Effector memory CD4-positive, alpha-beta T cell (primary cell): ENCODE measurements around the gene MYO7B.

Experiments used
- DNase-seq, 3 donors: peaks; one replicate each; pipeline ENCODE4 v3.0.0-alpha.2; 2020
- H3K27ac ChIP-seq: 2 replicates; pipeline ENCODE4 v1.7.0; 2013; ENCODE audit warnings: mild to moderate bottlenecking, low read length, moderate library complexity; ENCODE audit not compliant: insufficient read depth, poor library complexity, severe bottlenecking
- H3K27me3 ChIP-seq: replicated peaks from 2 replicates; pipeline ENCODE4 v1.7.0; 2013; ENCODE audit warnings: mild to moderate bottlenecking, low read length; ENCODE audit not compliant: insufficient read depth, control insufficient read depth, poor library complexity, severe bottlenecking
- H3K36me3 ChIP-seq: 2 replicates; pipeline ENCODE4 v1.7.0; 2013; ENCODE audit warnings: mild to moderate bottlenecking, low read length, moderate library complexity; ENCODE audit not compliant: control insufficient read depth, insufficient read depth
- H3K4me1 ChIP-seq: 2 replicates; pipeline ENCODE4 v1.7.0; 2013; ENCODE audit warnings: low read length, mild to moderate bottlenecking; ENCODE audit not compliant: control insufficient read depth, insufficient read depth, poor library complexity, severe bottlenecking
- H3K4me3 ChIP-seq: 2 replicates; pipeline ENCODE4 v1.7.0; 2013; ENCODE audit warnings: low read length, low read depth, mild to moderate bottlenecking; ENCODE audit not compliant: insufficient read depth, poor library complexity, severe bottlenecking
- H3K9me3 ChIP-seq: 2 replicates; pipeline ENCODE4 v1.7.0; 2013; ENCODE audit warnings: mild to moderate bottlenecking, low read length, moderate library complexity; ENCODE audit not compliant: control insufficient read depth

MYO7B gene

DNA sequence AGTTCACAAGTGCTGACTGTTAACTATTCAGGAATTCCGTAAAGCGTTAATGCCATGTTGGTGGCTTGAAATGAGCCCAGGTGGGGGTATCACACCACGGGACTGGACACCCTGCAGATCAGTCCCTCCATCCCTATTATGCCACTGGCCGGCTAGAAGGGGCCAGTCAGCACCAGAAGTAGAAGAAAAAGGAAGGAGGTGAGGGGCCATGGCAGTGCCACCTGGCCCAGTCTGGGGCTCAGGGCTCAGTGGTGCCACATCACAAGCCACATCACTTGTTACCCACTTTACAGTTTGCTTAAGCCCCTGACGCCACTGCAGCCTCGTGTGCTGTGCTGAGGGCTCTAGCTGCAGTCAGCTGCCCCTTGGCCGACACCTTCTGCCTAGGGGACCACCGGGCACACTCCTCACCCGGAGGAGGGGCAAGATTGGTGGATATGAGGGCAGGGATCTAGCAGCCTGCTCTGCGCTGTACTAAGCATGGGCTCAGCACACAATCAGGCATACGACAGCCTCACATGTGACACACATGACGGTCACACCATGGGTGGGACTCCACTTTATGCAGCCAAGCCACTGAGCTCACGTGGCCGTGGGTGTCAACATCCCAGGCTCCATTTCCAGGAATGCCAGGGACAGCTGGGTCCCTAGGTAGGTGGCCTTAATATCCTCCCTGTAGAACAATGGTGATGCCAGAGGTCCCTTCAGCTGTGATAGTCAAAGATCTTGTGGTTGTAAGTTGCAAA, 136.2 kb downstream of the MYO7B start:
- Histone ChIP-seq H3K27ac (no peak overlapping the region), H3K27me3 (peaks cover 19% of the 10 kb centered on the region), H3K4me3 (no peak overlapping the region), H3K4me1 (peaks cover 6% of the 10 kb centered on the region), H3K36me3 (no peaks in the 10 kb centered on the region), H3K9me3 (no peaks in the 10 kb centered on the region)
- DNase-seq, result no peak

DNA sequence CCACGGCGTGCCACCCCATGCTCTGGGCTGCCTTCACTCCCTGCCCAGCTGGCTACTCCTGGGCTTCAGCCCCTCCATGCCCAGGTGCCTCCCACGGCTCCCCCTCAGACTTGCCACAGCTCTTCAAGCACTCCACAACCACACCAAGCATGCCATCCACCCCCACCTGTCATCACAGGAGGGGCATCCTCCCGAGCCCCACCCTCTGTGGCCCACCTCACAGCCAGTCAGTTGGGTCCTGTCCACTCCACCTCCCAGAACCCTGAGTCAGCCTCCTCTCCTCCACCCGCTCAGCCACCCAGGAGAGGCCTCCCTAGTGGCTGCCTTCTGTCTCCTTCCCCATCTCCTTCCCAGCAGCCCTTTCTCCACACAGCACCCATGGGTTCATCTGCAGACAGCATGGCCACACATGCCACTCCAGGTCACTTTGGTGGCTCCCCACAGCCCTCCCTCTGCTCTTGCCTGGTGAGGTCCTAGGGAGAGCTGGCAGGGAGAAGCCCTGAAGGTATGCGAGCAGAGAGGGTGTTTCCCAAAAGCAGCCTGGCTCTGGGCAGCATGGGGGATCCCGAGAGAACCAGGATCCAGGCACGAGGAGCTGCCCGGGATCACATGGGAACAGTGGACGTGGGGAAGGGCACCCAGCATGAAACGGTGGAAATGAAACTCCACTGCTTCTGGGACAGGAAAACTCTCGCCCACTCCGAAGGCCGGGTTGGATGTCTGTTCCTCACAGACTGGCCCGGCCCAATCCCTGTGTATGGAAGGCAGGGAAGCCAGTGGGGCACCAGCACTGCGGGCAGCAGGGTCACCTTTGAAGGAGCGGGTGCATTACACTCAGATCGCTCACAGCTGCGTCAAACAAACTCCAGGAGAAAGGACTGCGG, 137.1 kb downstream of the MYO7B start:
- H3K9me3 ChIP-seq, result no peaks in the 10 kb centered on the region
- H3K4me1 ChIP-seq, result peaks cover 6% of the 10 kb centered on the region
- no peaks in the 10 kb centered on the region for H3K36me3 ChIP-seq
- DNase-seq, result no peak
- no peak overlapping the region for H3K27ac ChIP-seq
- H3K27me3 ChIP-seq, result peaks cover 19% of the 10 kb centered on the region
- no peak overlapping the region for H3K4me3 ChIP-seq

DNA sequence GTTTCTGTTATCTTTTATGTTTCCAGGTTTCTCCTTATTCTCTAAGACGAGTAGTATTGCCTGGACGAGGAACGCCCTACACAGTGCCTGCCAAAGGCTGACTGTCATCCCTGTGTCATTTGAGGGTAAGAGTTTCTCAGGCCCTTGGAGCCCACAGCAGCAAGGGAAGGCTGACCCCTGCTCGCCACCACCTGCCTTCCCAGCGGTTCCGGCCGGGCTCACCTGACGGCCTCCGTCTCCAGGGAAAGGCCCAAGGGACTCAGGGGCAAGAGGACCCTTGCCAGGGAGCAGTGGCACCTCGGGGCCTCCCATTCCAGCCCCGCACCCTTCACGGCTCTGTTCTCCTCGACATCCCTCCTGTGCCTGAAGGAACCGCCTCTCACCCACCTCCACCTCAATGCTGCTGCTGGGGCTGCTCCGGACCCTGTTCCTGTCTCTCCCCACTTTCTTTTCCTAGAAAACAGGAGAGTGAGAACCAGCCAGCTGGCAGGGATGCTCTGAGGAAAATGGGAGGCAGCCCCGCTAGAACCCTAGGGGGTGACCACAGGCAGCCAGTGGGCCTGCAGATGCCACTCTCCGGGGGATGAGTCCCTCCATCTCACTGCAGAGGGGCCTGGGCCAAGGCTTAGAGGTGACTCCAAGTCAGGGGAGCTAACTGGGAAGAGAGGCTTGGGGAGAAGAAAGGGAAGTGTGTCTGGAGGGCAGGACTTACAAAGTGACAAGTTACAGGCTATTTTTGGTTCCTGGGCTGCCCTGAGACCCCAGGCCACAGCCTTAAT, 138.0 kb downstream of the MYO7B start:
- Histone ChIP-seq H3K4me1 (peaks cover 6% of the 10 kb centered on the region), H3K9me3 (no peaks in the 10 kb centered on the region), H3K36me3 (no peaks in the 10 kb centered on the region), H3K27me3 (peaks cover 19% of the 10 kb centered on the region), H3K27ac (no peak overlapping the region), H3K4me3 (no peak overlapping the region)
- no peak for DNase-seq

DNA sequence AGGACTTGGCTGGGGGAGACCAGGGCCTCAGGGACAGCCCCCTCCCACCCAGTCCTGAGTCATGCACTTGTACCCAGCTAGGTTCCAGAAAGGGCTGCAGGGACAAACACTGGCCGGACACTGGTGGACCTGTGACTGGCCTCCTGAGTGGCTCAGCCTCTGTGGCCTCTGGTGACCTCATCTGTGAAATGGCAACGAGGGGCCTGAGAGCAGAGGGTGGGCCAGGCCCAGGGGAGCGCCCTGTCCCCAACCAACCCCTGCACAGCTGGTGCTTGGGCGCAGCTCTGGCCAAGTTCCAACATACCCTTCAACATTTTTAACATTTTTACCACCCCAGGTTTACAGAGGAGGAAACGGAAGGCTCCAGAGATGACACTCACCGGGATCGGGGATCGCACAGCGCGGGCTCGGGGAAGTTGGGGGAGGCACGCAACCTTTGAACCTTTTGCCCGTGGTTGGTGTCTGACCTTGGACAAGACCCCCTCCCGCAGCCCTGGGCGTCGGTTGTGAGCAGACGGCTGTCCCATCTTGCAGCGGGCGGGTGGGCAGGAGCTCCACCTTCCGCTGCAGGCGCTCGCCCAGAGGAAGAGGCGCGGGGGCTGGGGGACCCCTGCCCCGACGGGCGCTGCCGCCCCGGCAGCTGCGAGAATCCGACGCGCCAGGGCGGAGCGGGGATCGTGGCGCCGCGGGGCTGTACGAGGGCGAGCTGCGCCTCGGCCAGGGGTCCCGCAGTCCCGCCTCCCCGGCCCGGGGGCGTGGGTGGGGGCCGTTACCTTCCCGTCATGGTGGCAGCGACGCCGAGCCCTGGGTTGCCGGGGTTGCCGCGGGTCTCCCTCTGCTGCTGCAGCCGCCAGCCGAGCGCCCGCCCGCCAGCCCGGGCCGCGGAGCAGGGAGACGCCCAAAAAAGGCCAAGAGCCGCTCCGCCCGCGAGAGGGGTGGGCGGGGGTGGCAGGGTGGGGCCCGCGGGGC, 139.0 kb downstream of the MYO7B start:
- H3K4me1 ChIP-seq, result peaks cover 6% of the 10 kb centered on the region
- H3K4me3 ChIP-seq, result peak overlapping the region; percentile 39
- H3K36me3 ChIP-seq, result no peaks in the 10 kb centered on the region
- no peak overlapping the region for H3K27ac ChIP-seq
- H3K27me3 ChIP-seq, result peaks cover 19% of the 10 kb centered on the region
- H3K9me3 ChIP-seq, result no peaks in the 10 kb centered on the region
- no peak for DNase-seq

DNA sequence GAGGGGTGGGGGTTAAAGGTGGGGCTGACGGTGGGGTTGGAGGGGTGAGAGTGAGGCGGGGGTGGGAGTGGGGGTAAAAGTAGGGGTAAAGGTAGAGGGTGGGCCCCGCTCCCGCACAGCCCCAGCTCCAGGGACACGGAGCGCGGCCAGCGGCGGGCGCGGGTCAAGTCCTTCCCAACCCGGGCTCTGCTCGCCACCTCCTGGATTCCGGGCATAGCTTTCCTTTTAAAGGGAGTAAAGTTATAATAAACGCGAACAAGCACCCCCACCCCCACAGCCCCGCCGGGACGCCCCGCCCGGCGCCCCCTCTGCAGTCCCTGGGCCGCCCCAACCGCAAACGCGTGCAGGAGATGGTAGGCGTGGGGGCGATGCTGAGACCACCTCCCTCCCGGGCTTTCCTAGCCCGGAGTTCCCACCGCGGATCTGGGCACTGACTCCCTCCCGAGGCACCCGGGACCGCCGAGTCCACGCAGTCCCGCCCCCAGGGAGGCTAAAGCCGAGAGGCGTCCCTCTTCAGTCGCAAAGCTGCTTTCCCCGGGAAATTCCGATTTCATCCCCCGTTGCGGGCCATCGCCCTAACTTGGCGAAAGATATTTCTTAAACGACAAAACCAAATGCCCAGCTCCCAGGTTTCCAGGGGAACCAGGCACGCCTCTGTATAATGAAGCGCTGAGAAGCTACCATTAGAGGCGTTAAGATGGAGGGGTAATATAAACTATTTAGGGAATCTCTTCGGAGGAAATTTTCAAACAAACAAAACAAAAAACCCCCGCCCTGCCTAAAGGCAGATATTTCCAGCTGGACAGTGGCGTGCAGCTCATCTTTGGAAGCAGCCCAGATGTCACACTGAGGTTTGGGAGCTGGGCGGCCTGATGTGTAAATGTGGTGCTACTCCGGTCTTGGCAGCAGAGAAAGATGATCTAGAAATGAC, 140.1 kb downstream of the MYO7B start, which contains the start of gene LIMS2:
Gene LIMS2, minus strand, starts transcription at position 200 of the 931 bp plus-strand sequence. CDS start 506 bp downstream, outside the sequence.
- no peak for DNase-seq
- H3K36me3 ChIP-seq, result no peaks in the 10 kb centered on the region
- peaks cover 19% of the 10 kb centered on the region for H3K27me3 ChIP-seq
- H3K4me3 ChIP-seq, result peak within 1 kb of the TSS; percentile 39
- H3K27ac ChIP-seq, result no peak within 1 kb of the TSS
- H3K9me3 ChIP-seq, result no peaks in the 10 kb centered on the region
- peaks cover 6% of the 10 kb centered on the region for H3K4me1 ChIP-seq

DNA sequence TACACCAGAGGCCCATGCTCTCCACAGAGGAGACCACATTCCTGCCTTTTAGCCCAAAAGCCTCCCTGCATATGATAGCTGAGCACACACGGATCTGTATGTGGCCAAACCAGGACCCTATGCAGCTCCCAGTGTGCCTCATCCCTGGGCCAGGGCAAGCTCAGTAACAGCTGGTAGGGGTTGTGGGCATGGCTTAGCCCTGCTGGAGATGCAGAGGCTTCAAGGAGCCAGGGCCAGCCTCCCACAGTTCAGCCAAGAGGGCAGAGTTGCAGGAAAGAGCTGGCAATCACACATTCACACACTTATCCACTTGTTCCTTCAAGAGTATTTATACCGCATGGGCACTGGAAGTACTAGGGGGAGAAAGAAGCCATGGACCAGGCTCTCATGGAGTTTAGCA, 141.4 kb downstream of the MYO7B start:
- H3K36me3 ChIP-seq, result no peaks in the 10 kb centered on the region
- peaks cover 6% of the 10 kb centered on the region for H3K4me1 ChIP-seq
- no peak for DNase-seq
- H3K9me3 ChIP-seq, result no peaks in the 10 kb centered on the region
- H3K27me3 ChIP-seq, result peaks cover 19% of the 10 kb centered on the region
- H3K27ac ChIP-seq, result no peak overlapping the region
- no peak overlapping the region for H3K4me3 ChIP-seq

DNA sequence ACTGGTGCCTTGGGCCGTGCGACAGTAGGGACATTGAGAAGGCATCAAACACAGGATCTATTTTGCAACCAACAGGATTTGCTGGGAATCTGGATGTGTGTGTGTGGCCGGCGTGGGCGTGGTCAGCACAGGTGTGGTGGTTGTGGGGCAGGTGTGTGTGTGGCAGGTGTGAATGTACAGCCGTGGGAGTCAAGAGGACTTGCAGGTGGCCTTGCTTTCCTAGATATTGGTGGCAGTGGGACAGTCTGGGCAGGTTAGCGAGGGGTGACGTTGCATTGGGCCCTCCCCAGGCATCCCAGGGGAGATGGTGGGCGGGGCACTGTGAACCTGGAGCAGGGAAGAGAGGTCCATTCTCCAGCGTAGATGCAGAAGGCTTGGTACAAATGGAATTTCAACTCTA, 143.0 kb downstream of the MYO7B start:
- Histone ChIP-seq H3K4me1 (peaks cover 6% of the 10 kb centered on the region), H3K9me3 (no peaks in the 10 kb centered on the region), H3K36me3 (no peaks in the 10 kb centered on the region), H3K27me3 (peaks cover 19% of the 10 kb centered on the region), H3K27ac (no peak overlapping the region), H3K4me3 (no peak overlapping the region)
- no peak for DNase-seq

DNA sequence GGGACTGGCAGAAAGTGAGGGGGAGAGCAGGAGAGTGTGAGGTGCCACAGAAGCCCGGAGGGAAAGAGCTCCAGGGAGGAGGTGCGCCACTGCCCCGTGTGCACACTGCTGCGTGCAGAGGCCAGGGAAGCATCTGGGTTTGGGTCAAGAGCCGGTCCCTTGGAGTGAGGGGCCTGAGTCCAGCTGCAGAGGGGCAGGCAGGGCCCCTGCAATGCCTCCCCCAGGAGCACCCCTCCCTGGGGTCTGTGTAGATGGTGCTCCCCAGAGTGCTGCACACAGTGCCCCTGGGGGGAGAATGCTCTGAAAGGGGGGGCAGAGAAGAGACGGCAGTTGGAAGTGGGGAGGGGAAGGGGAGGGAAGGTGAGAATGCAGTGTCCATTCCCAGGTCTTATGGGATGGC, 143.5 kb downstream of the MYO7B start:
- H3K4me3 ChIP-seq, result no peak overlapping the region
- H3K4me1 ChIP-seq, result peaks cover 6% of the 10 kb centered on the region
- H3K27ac ChIP-seq, result no peak overlapping the region
- no peaks in the 10 kb centered on the region for H3K36me3 ChIP-seq
- peaks cover 16% of the 10 kb centered on the region for H3K27me3 ChIP-seq
- no peak for DNase-seq
- no peaks in the 10 kb centered on the region for H3K9me3 ChIP-seq
